ENCODE results near the gene CD164.
"Not testable (repeated sequence)": the region's sequence is repeated elsewhere in the genome, so short reads cannot be mapped to it uniquely, and the experiment has no call there.

CD164 gene

DNA sequence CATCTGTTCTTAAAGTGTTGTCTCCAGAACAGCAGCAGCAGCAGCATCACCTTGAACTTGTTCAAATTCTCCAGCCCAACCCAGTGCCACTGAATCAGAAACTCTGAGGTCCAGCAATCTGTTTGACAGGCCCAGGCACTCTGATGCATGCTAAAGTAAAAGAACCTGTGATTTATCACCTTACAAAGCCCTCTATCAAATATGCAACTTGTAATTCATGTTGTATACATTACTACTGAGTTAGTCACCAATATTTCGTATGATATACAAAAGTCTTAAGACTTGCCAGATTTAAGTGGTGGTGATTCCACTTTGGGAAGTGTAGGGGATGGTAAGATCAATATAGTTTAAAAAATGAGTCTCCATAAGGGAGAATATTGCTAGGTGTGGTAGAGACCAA lies 6.0 kb upstream of the CD164 start:
- no peak for TF ChIP-seq ZNF274 (IDR thresholded peaks at IDR 0.05; ENCODE audit: low read depth, low read length)
- H3K4me3 ChIP-seq (ENCODE audit: low read length): no peak overlapping the region

DNA sequence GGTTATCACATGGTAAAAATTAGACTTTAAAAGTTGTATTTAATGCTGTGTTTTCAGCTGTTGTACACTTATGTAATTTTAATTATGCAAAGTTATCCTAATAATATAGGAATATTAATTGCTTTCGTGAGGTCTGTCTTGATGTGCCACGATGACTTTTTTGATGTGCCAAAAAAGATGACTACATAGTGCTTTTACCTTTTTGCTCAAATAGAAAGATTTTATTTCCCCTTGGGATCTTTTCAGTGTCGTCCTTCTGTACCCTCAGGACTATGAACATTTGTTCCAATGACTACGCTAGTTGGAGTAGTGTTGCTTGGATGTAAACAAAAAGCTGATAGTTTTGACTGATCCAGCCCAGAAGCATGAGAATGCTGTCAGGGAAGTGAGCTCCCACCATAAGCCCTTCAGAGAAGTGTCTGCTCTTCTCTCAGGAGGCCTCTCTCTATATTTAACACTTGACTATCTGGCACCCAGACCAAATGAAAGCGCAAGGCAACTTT lies 1.2 kb upstream of the CD164 start:
- peak overlapping the region; percentile 80; the same call in 1 of the 2 replicates for H3K4me3 ChIP-seq (ENCODE audit: low read length)

DNA sequence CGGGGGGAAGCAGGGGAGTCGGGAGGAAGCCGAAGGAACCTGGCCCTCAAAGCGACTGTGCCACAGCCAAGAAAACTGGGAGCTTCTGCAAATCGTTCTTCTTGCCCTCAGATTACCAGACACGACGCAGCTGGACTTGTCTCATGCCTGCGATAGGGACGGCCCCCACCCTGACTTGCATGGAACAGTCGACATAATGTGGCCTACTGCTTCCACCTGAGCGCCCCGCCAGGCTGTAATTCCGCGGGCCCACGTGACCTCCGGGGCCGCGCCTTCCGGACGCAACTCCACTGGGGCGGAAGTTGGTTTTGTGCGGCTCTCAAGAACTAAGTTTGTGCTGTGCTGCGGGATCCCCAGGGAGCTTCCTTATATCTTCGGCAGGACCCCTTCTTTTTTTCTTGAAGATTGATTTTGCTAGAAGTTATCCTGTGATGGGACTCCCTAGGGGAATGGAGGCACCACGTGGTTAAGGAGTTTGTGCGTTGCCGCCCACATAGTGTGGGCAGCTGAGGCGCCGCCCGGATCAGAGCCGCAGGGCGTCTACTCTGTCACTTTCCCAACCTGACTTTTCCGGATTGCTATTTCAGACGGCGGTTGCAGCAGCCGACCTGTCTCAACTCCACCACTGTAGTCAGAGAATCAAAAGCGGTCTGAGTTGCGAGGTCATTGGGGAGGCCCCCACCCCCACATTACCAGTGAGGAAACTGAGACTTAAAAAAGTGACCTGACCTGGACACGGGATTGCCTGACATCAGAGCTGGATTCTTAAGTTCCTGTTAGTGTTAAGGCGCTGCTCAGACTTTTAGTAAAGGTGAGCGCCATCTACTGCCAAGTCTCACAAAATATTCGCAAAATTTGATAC lies 540 bp upstream of the CD164 start:
- TF ChIP-seq ZNF274 (IDR thresholded peaks at IDR 0.05; ENCODE audit: low read depth, low read length): no peak

More for the DNA sequence above, 1.2 kb upstream of the CD164 start:
- TF ChIP-seq ZNF274 (IDR thresholded peaks at IDR 0.05; ENCODE audit: low read depth, low read length): no peak

DNA sequence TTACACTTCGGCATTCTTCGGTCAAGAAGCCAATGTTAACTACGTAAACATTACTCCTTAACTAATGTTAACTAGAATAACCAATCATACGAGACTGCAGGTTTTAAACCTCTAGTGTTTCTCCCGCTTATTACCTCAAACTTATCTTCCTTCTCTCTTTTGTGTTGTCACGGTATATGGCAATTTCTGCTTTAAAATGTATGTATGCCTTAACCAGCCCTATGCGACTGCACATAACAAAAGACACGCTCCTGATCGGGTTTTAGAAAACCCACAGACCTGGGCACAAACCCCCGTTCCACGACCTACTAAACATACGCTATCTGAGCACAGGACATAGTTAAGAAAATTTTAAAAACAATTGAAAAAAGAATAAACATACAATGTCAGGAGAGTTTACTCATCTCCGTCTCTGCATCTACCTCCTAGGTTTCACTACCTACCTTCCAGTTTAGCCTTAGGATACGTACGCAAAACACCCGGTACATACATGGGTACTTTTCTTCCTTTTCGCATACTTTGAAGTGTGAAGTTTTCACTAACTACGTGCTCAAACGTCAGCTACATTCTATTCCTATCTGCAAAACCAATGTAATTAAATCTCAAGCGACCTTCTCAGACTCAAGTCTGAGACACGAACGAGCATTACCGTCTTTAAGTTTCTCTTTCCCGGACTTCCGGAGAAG lies 1.1 kb downstream of the CD164 start:
- peak overlapping the region; percentile 80 for H3K4me3 ChIP-seq (ENCODE audit: low read length)
- TF ChIP-seq ZNF274 (IDR thresholded peaks at IDR 0.05; ENCODE audit: low read depth, low read length): no peak

More for the DNA sequence above, 540 bp upstream of the CD164 start:
- H3K4me3 ChIP-seq (ENCODE audit: low read length): peak overlapping the region; percentile 80; the same call in 1 of the 2 replicates

DNA sequence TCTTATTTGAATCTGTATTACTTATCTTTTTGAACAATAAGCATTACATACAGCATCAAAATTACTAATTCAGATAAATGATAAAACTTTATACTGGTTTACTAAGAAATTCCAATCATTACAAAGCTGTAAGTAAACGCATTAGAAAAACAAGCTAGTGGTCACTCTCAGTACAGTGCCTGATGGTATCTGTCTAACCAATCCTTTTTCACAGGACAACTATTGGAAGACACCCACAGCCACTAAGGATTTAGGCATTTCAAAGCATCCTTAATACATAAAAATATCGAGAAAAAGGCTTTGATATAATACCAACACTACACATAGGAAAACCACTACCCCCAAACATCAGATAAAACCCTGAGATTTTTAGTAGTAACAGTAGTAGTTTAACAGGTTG lies 2.6 kb downstream of the CD164 start:
- H3K4me3 ChIP-seq (ENCODE audit: low read length): peak overlapping the region; percentile 80; the same call in 1 of the 2 replicates
- TF ChIP-seq ZNF274 (IDR thresholded peaks at IDR 0.05; ENCODE audit: low read depth, low read length): no peak

DNA sequence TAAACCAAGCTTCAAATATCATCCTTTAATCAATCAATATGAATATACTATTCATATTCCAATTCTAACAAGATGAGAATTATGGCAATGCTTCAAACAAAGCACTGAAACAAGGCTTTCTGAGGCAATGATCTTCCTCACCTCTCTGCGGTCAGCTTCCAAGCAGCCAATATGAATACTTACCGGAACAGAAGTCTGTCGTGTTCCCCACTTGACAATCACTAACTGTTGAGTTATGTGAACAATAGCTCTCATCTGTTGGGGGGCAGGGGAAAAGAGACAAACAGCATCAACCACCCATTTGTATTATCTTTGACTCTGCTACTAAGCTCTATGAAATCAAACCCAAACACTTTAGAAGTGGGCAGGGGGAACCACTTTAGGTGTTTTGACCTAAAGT lies 4.5 kb downstream of the CD164 start:
- TF ChIP-seq ZNF274 (IDR thresholded peaks at IDR 0.05; ENCODE audit: low read depth, low read length): no peak
- H3K4me3 ChIP-seq (ENCODE audit: low read length): no peak overlapping the region

DNA sequence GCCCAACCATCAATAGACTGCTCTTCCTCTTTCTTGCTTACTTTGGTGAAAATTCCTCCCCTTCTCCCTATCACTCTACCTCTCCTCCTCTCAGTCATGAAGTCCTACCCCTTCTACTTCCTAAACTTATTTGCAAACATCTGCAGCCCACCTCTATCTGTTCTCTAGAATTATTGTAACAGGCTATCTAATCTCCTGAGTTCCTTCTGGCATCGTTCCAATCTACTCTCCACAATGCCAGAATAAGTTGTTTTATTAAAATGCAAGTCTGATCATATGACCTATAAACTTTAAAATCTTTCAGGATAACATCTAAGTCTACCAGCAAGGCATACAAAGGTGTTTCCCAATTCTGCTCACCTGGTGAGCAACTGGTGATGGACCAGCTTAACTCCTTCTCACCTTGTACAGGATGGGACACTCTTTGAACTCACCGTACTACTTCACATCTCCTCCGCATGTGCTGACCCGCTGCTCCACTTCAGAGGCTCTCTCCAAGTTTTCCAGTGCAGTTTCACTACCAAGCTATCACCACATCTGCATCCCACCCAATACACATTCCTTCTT lies 7.9 kb downstream of the CD164 start:
- H3K4me3 ChIP-seq (ENCODE audit: low read length): peak overlapping the region; percentile 47; the same call in 1 of the 2 replicates
- TF ChIP-seq ZNF274 (IDR thresholded peaks at IDR 0.05; ENCODE audit: low read depth, low read length): no peak

DNA sequence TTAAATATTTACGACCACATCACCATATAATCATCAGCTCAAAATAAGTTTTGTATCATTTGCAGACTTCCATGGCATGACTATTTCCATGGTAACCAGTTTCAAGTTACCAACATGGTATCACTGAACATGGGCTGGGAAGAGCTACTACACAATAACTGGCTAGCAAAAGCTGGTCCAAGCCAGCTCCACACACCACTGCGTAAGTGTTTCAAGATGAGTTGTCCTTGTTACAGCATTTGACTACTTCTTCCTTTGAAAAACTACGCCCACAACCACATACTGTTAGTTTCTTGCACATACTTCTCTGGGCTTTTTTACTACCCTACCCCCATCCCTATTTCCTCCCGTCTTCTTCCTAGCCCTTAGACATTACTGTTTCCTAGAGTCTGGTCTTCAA lies 8.5 kb downstream of the CD164 start:
- TF ChIP-seq ZNF274 (IDR thresholded peaks at IDR 0.05; ENCODE audit: low read depth, low read length): no peak
- H3K4me3 ChIP-seq (ENCODE audit: low read length): no peak overlapping the region; the same call in 1 of the 2 replicates

DNA sequence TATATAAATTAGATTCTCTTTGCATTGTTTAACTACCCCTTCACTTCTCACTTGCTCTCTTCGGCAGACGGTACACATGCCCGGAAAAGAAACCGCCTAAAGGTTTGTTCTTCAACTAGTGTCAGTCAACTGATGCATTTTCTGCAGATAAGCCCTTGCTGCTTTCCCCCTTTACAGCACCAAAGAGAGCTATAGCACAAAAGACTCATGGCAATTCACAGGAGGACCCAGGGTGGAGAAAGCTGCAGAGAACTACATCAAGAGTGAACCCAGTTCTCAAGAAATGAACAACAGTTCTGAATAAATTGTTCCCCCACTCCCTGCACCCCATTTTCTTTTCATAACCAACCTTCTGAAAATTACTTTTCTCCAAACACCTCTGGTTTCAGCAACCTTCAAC lies 8.9 kb downstream of the CD164 start:
- TF ChIP-seq ZNF274 (IDR thresholded peaks at IDR 0.05; ENCODE audit: low read depth, low read length): no peak
- peak overlapping the region; percentile 33 for H3K4me3 ChIP-seq (ENCODE audit: low read length)

DNA sequence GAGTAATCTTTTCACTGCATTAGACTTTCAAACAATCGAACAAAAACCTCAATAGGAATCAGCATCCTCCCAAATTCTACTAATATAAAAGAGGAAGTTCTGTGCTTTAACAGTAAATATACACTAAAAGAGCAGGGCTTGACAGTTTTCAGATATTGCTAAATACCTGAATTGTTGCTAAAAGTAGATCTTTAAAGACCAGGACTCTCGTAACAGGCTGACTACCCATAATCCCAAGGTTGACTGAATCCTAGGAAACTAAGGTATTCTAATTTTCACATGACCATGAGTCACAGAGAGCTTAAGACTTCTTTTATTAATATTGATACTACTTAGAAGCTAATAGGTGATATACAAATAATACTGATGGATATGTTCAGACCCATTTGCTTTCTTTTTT lies 10.1 kb downstream of the CD164 start:
- no peak overlapping the region; the same call in 1 of the 2 replicates for H3K4me3 ChIP-seq (ENCODE audit: low read length)
- TF ChIP-seq ZNF274 (IDR thresholded peaks at IDR 0.05; ENCODE audit: low read depth, low read length): no peak

DNA sequence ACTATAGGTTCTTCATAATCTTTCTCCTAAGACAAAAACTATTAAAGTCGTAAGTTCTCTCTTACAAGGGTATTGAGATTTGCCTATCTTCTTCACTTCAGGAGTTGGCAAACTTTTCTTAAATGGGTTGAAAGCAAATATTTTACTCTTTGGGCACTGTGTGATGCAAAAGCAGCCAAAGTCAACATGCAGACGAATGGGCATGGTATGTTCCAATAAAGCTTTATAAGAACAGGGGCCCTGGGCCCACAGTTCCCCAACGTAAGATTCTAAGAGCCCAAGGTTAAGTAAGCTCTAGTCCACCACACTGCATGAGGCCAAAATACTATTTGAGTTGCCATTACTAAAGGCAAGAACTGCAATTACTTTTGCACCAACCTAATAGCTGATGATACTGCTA lies 11.5 kb downstream of the CD164 start:
- no peak overlapping the region for H3K4me3 ChIP-seq (ENCODE audit: low read length)
- no peak for TF ChIP-seq ZNF274 (IDR thresholded peaks at IDR 0.05; ENCODE audit: low read depth, low read length)

DNA sequence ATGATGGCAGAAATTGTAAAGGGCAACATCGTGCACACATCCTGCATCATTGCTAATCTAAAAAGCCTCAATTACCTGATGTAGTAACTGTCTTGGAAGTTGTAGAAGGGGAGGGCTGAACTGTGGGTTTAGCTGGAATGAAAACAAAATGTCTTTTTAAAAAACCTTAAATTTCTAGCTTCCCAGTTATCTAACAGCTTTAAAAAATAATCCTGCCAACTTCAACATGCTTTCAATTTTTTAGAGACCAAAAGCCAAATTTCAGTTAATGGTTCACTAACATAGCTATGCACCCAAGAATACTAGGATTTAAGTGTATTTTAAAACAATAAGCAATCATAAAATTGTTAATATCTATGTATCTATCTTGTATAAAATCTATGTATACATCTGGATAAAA lies 11.9 kb downstream of the CD164 start:
- no peak overlapping the region for H3K4me3 ChIP-seq (ENCODE audit: low read length)
- no peak for TF ChIP-seq ZNF274 (IDR thresholded peaks at IDR 0.05; ENCODE audit: low read depth, low read length)

DNA sequence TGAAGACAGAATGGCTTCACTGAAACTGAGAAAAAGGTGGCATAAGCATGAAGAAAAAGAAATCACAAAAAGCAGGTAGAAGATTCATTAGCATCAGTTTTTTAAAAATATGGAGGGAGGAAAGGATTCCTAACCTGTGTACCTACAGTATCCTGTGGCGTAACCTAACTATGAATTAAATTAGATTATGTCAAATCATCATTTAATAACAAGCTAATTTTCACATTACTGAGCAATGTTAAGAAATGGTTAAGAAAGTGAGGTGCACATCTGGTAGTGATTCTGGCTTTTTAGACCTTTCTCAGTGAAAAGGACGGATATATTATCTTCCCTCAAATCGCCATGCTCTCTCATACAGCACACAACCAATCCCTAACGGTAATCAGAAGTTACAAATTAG lies 12.5 kb downstream of the CD164 start:
- no peak overlapping the region for H3K4me3 ChIP-seq (ENCODE audit: low read length)
- no peak for TF ChIP-seq ZNF274 (IDR thresholded peaks at IDR 0.05; ENCODE audit: low read depth, low read length)

DNA sequence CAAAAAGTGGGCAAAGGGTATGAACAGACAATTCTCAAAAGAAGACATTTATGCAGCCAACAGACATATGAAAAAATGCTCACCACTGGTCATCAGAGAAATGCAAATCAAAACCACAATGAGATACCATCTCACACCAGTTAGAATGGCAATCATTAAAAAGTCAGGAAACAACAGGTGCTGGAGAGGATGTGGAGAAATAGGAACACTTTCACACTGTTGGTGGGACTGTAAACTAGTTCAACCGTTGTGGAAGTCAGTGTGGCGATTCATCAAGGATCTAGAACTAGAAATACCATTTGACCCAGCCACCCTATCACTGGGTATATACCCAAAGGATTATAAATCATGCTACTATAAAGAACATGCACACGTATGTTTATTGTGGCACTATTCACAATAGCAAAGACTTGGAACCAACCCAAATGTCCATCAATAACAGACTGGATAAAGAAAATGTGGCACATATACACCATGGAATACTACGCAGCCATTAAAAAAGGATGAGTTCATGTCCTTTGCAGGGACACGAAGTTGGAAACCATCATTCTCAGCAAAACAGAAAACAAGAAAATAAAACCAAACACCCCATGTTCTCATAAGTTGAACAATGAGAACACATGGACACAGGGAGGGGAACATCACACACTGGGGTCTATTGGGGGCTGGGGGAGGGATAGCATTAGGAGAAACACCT lies 17.7 kb downstream of the CD164 start:
- not testable (repeated sequence) for H3K4me3 ChIP-seq (ENCODE audit: low read length)
